Eye (tissue), 1 donor: Measurements from ENCODE around the gene ZNF74.
"Not testable (repeated sequence)": the region's sequence is repeated elsewhere in the genome, so short reads cannot be mapped to it uniquely, and the experiment has no call there.

Experiments used
- DNase-seq: peaks from one replicate; pipeline ENCODE4 v3.0.0-alpha.2; 2015

Gene ZNF74

GRCh38 chr22:20393705-20394476, at the start of gene ZNF74:
Gene ZNF74 (plus strand): TSS chr22:20394151. CDS start chr22:20394629, 478 bp downstream.
- DNase-seq = peak; percentile 97

DNA sequence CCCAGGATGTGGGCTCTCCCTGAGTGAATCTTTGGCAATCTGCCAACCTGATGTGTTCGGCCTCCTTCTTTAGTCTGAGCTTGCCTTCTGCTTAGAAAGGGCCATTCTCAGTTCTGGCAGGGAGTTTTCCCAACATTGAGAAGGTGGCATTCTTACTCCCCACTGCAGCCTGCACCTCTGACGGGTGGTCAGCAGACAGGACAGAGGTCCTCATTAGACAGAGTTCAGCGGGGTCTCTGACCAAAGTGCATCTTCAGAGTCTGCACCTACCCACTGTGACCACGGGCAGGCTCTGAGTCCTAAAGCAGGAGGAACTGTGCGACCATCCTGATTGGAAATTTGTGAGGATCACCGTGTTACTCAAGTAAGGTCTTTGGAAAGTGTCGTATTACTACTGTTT, 47.4 kb upstream of the ZNF74 start:
- DNase-seq = not testable (repeated sequence)

GRCh38 chr22:20352536-20352935, 41.4 kb upstream of the ZNF74 start:
- not testable (repeated sequence) for DNase-seq

DNA sequence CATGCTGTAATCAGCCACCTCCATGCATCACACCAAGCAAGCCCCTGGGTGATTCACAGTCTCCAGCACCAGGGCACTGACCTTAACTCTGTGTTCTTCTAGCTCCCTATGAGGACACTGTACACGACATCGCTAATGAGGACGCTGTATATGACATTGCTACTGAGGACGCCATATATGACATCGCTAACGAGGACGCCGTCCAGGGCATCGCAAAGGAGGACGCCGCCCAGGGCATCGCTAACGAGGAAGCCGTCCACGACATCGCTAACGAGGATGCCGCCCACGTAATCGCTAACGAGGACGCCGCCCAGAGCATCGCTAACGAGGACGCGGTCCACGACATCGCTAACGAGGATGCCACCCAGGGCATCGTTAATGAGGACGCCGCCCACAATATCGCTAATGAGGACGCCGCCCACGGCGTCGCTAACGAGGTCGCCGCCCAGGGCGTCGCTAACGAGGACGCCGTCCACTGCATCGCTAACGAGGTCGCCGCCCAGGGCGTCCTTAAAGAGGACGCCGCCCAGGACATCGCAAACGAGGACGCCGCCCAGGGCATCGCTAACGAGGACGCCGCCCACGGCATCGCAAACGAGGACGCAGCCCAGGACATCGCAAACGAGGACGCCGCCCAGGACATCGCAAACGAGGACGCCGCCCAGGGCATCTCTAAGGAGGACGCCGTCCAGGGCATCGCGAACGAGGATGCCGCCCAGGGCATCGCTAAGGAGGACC, 39.5 kb upstream of the ZNF74 start:
- no peak for DNase-seq

DNA sequence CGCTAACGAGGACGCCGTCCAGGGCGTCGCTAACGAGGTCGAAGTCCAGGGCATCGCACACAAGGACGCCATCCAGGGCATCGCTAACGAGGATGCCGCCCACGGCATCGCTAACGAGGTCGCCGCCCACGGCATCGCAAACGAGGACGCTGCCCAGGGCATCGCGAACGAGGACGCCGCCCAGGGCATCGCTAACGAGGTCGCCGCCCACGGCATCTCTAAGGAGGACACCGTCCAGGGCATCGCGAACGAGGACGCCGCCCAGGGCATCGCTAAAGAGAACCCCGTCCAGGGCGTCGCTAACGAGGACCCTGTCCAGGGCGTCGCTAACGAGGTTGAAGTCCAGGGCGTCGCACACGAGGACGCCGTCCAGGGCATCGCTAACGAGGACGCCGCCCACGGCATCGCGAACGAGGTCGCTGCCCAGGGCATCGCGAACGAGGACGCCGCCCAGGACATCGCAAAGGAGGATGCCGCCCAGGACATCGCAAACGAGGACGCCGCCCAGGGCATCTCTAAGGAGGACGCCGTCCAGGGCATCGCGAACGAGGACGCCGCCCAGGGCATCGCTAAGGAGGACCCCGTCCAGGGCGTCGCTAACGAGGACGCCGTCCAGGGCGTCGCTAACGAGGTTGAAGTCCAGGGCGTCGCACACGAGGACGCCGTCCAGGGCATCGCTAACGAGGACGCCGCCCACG, 37.9 kb upstream of the ZNF74 start:
- DNase-seq = not testable (repeated sequence)

GRCh38 chr22:20356906-20357305, 37.0 kb upstream of the ZNF74 start:
- DNase-seq = not testable (repeated sequence)

DNA sequence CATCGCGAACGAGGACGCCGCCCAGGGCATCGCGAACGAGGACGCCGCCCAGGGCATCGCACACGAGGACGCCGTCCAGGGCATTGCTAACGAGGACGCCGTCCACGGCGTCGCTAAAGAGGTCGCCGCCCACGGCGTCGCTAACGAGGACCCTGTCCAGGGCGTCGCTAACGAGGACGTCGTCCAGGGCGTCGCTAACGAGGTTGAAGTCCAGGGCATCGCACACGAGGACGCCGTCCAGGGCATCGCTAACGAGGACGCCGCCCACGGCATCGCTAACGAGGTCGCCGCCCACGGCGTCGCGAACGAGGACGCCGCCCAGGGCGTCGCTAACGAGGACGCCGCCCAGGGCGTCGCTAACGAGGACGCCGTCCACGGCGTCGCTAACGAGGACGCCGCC, 36.0 kb upstream of the ZNF74 start:
- DNase-seq = not testable (repeated sequence)

GRCh38 chr22:20358503-20359239, 35.3 kb upstream of the ZNF74 start:
- not testable (repeated sequence) for DNase-seq

- DNase-seq = not testable (repeated sequence)
Measured at GRCh38 chr22:20360261-20360660, 33.7 kb upstream of the ZNF74 start.

GRCh38 chr22:20360866-20361751, 32.8 kb upstream of the ZNF74 start:
- DNase-seq = not testable (repeated sequence)

DNA sequence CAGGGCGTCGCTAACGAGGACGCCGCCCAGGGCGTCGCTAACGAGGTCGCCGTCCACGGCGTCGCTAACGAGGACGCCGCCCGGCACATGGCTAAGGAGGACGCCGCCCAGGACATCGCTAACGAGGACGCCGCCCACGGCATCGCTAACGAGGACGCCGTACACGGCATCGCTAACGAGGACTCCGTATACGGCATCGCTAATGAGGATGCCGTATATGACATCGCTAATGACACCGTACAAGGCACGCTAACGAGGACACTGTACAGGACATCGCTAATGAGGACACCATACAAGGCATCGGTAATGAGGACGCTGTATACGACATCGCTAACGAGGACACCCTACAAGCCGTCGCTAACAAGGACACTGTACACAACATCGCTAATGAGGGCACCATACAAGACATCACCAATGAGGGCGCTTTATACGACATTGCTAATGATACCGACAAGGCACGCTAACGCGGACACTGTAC, 32.2 kb upstream of the ZNF74 start:
- not testable (repeated sequence) for DNase-seq

DNA sequence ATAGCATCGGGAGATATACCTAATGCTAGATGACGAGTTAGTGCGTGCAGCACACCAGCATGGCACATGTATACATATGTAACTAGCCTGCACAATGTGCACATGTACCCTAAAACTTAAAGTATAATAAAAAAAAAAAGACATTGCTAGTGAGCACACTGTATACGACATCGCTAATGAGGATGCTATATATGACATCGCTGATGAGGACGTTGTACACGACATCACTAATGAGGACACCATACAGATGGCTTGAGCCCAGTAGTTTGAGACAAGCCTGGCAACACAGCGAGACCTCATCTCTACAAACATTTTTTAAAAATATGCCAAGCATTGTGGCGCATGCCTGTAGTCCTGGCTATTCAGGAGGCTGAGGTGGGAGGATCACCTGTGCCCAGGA, 31.5 kb upstream of the ZNF74 start:
- not testable (repeated sequence) for DNase-seq

DNA sequence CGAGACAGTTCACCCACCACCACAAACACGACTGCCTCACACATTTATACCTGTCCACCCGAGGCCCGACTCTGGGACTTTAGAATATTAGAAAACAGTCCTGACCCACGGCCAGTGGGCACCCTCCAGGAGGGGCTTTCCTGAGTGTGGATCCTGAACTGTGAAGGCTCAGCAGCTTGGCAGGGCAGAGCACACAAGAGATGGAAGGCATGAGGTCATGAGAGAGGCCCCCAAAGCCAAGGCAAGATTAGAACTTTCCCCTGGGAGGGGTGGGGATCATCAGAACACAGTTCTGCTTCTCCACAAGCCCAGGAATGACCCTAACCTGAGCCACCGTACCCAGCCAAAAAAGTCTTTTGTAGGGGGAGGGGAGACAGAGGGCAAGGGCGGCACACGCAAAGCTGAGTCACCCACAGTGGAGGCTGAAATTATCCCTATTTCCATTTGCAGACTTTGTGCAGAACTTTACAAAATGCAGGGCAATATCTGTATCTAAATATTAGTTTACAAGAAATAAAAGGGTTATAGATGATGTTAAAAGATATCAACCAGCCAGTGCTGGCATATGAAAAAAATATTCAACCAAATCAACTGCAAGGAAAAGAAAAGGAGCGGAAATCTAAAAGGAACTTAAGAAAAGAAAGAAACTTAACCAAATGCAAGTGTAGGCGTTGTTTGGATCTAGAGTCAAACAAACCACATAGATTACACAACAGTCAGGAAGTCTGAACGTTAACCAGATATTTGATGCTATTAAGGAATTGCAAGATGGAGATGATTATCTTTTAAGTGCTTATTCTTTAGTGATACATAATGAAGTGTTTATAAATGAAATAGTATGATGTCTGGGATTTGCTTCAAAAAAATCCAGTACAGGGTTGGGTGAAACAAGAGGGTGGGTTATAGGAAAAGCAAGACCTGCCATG, 29.4 kb upstream of the ZNF74 start:
- not testable (repeated sequence) for DNase-seq

- not testable (repeated sequence) for DNase-seq
Measured at GRCh38 chr22:20366841-20367240, 27.1 kb upstream of the ZNF74 start.

GRCh38 chr22:20368875-20369274, 25.1 kb upstream of the ZNF74 start:
- DNase-seq = not testable (repeated sequence)

- DNase-seq = not testable (repeated sequence)
Measured at GRCh38 chr22:20371687-20372086, 22.3 kb upstream of the ZNF74 start.

DNA sequence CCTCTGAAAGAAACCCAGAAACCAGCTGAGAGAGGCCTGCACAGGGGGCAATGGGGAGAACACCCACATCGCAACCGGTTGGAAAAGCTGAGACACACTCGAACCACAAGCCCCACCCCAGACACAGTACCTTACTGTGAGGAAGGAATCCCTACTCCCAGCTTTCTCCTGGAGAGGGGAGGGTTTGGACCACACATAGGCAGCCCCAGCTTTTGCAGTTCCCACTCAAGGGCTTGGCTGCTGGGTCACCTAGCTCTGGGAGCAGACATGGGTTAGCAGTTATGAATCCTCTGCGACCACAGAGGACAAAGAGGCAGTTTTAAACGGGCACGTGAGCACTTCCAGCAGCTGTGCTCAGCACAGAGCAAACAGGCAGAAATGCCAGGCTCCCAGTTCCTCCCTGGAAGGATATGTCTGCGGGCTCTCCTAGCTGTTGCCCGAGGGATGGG, 21.5 kb upstream of the ZNF74 start:
- DNase-seq = peak; percentile 32

- DNase-seq = peak; percentile 41
Measured at GRCh38 chr22:20373195-20373706, 20.7 kb upstream of the ZNF74 start.

DNA sequence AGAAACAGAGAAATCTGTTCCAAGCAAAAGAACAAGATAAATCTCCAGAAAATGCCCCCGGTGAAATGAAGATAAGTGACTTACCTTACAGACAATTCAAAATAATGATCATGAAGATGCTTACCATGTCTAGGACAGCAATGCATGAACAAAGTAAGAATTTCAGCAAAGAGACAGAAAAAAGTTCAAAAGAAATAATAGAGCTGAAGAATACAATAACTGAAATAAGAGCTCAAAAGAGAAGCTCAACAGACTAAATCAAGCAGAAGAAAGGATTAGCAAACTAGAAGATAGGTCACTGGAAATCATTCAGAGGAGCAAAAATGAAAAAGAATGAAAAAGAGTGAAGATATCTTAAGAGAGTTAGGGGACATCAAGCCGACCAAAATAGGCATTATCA, 19.8 kb upstream of the ZNF74 start:
- DNase-seq = not testable (repeated sequence)

DNA sequence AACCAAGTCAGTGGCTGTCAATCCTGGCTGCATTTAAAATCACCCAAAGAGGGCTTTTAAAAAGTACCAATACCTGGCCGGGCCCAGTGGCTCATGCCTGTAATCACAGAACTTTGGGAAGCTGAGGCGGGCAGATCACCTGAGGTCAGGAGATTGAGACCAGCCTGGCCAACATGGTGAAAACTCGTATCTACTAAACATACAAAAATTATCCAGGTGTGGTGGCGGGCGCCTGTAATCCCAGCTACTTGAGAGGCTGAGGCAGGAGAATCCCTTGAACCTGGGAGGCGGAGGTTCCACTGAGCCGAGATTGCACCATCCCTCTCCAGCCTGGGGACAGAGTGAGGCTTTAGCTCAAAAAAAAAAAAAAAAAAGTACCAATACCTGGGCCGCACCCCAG, 17.7 kb upstream of the ZNF74 start:
- not testable (repeated sequence) for DNase-seq
